Astrocyte (in vitro differentiated cells and primary cell): Measurements from ENCODE around the gene DPY30. TPM values are rescaled to one million over a fixed set of nuclear protein-coding genes. Genes with fewer than 3 reads are reported as not detected.

ENCODE experiments used
- DNase-seq: peaks from one replicate; pipeline ENCODE4 v3.0.0-alpha.2; 2010; ENCODE audit warnings: low read depth
- FAIRE-seq: peaks from 2 replicates; lab custom pipeline; 2011; peaks lifted over from hg19 to GRCh38; lab: Jason Lieb, UNC
- H2AFZ ChIP-seq: 2 replicates; pipeline ENCODE4 v1.6.0; 2012; ENCODE audit warnings: low read depth, low read length, inconsistent platforms
- H3K27ac ChIP-seq: 2 replicates; pipeline ENCODE4 v1.5.1; 2011; ENCODE audit warnings: low read depth, low read length, inconsistent platforms
- H3K27me3 ChIP-seq: 2 replicates; pipeline ENCODE4 v1.6.0; 2011; ENCODE audit warnings: low read length, inconsistent platforms; ENCODE audit not compliant: insufficient read depth
- H3K36me3 ChIP-seq: 2 replicates; pipeline ENCODE4 v1.5.1; 2011; ENCODE audit warnings: low read length, inconsistent platforms; ENCODE audit not compliant: insufficient read depth
- H3K4me1 ChIP-seq: 2 replicates; pipeline ENCODE4 v1.5.1; 2011; ENCODE audit warnings: low read length, inconsistent platforms; ENCODE audit not compliant: insufficient read depth
- H3K4me2 ChIP-seq: 2 replicates; pipeline ENCODE4 v1.6.0; 2012; ENCODE audit warnings: low read length, inconsistent platforms
- H3K4me3 ChIP-seq: 2 replicates; pipeline ENCODE4 v1.5.1; 2011; ENCODE audit warnings: low read depth, mild to moderate bottlenecking, low read length, inconsistent platforms; ENCODE audit not compliant: insufficient read depth
- H3K79me2 ChIP-seq: 2 replicates; pipeline ENCODE4 v1.6.0; 2012; ENCODE audit warnings: mild to moderate bottlenecking, low read length, inconsistent platforms; ENCODE audit not compliant: insufficient read depth
- H3K9ac ChIP-seq: 2 replicates; pipeline ENCODE4 v1.6.0; 2012; ENCODE audit warnings: mild to moderate bottlenecking, low read length, inconsistent platforms
- H3K9me3 ChIP-seq: 2 replicates; pipeline ENCODE4 v1.5.1; 2012; ENCODE audit warnings: low read depth, mild to moderate bottlenecking, low read length, inconsistent platforms; ENCODE audit not compliant: insufficient read depth
- H4K20me1 ChIP-seq: 2 replicates; pipeline ENCODE4 v1.6.0; 2012; ENCODE audit warnings: low read length, inconsistent platforms; ENCODE audit not compliant: insufficient read depth
- H3K27ac Mint-ChIP-seq: one replicate; pipeline ENCODE4 v1.8.0; 2021; ENCODE audit warnings: mild to moderate bottlenecking, mixed read lengths; ENCODE audit not compliant: unreplicated experiment
- H3K27me3 Mint-ChIP-seq: one replicate; pipeline ENCODE4 v1.8.0; 2021; ENCODE audit warnings: low read depth, mixed read lengths; ENCODE audit not compliant: unreplicated experiment
- H3K36me3 Mint-ChIP-seq: one replicate; pipeline ENCODE4 v1.8.0; 2021; ENCODE audit warnings: low read depth, mixed read lengths; ENCODE audit not compliant: unreplicated experiment
- H3K4me1 Mint-ChIP-seq: one replicate; pipeline ENCODE4 v1.8.0; 2021; ENCODE audit warnings: low read depth, mixed read lengths; ENCODE audit not compliant: unreplicated experiment
- H3K4me3 Mint-ChIP-seq: one replicate; pipeline ENCODE4 v1.8.0; 2021; ENCODE audit warnings: mild to moderate bottlenecking, moderate library complexity, mixed read lengths; ENCODE audit not compliant: unreplicated experiment
- H3K9me3 Mint-ChIP-seq: one replicate; pipeline ENCODE4 v1.8.0; 2021; ENCODE audit warnings: mild to moderate bottlenecking, mixed read lengths; ENCODE audit not compliant: unreplicated experiment
- EZH2 ChIP-seq: IDR thresholded peaks from 2 replicates; pipeline ENCODE4 v1.6.1; 2012; ENCODE audit warnings: mild to moderate bottlenecking, low read length, inconsistent platforms; ENCODE audit not compliant: insufficient read depth
- total RNA-seq: library from RNA; stranded (reverse); gene quantifications from 2 replicates; pipeline ENCODE4 v1.2.1, GENCODE V29; 2021
- TF ChIP-seq, protein P1 (sequence below): IDR thresholded peaks from 2 replicates; pipeline ENCODE4 v1.5.1; 2011; ENCODE audit warnings: low read depth, mild to moderate bottlenecking, inconsistent platforms, low read length, moderate library complexity; ENCODE audit not compliant: insufficient read depth

DPY30 gene
- total RNA-seq, 1 donor from 2014 or later = 71.1 TPM

DNA sequence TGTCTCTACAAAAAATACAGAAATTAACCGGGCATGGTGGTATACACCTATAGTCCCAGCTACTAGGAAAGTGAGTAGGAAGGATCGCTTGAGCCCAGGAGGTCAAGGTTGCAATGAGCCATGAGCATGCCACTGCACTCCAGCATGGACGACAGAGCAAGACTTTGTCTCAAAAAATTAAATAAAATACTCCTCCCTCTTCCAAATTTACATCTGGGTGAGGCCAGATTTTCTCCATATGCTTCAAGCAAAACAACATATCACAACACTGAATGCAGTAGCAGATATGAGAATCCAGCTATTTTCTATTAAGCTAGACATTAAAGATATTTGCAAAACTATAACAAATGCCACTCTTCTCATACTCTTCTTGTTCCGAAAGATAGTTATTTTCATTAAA lies 49.7 kb downstream of the DPY30 start:
- Histone ChIP-seq H3K27ac (no peak overlapping the region), H3K79me2 (peaks cover 98% of the 10 kb centered on the region), H3K4me2 (no peak overlapping the region), H3K9ac (no peak overlapping the region), H2AFZ (no peak overlapping the region), H4K20me1 (peaks cover 44% of the 10 kb centered on the region), H3K36me3 (no peaks in the 10 kb centered on the region), H3K9me3 (no peaks in the 10 kb centered on the region), H3K4me3 (no peak overlapping the region), H3K27me3 (no peaks in the 10 kb centered on the region), H3K4me1 (peaks cover 5% of the 10 kb centered on the region)
- Mint-ChIP-seq H3K4me3 (no peak overlapping the region), H3K27me3 (no peaks in the 10 kb centered on the region), H3K27ac (no peak overlapping the region), H3K36me3 (no peaks in the 10 kb centered on the region), H3K4me1 (peaks cover 11% of the 10 kb centered on the region), H3K9me3 (no peaks in the 10 kb centered on the region)
- no peak for TF ChIP-seq EZH2
- TF ChIP-seq, protein P1, sequence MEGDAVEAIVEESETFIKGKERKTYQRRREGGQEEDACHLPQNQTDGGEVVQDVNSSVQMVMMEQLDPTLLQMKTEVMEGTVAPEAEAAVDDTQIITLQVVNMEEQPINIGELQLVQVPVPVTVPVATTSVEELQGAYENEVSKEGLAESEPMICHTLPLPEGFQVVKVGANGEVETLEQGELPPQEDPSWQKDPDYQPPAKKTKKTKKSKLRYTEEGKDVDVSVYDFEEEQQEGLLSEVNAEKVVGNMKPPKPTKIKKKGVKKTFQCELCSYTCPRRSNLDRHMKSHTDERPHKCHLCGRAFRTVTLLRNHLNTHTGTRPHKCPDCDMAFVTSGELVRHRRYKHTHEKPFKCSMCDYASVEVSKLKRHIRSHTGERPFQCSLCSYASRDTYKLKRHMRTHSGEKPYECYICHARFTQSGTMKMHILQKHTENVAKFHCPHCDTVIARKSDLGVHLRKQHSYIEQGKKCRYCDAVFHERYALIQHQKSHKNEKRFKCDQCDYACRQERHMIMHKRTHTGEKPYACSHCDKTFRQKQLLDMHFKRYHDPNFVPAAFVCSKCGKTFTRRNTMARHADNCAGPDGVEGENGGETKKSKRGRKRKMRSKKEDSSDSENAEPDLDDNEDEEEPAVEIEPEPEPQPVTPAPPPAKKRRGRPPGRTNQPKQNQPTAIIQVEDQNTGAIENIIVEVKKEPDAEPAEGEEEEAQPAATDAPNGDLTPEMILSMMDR = no peak
- FAIRE-seq (no peak), DNase-seq (no peak)

DNA sequence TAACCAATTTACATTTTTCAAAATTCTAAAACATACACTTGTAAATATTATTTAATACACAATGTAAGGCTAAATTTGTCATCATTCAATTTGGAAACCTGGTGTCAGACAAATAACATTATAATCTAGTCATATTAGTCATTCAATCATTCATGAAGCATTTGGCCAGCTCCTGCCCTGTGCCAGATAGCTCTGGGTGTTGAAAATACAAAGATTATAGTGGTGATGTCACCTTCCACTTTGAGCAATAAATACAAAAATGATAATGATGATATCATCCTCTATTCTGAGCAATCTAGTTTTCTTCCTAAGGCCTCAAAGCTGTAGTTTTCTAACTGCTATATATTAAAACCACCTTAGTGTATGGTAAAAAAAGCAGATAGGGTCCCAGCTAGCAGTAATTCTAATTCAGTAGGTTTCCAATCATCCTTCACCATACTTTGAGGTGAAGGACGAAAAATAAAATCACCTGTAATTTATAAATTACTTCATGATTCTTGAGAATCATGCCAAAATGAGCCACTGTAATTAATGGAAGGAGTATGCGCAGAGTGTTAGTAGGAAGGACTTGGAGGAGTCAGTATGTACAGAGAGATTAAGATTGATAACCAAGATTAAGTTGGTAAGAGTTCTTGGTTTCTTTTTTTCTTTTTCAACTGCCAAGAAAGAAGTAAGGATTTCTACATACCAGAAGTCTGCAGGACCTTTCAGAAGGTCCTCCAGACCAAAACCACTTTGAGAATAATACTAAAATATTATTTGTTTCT lies 52.0 kb downstream of the DPY30 start:
- H3K36me3 ChIP-seq = no peaks in the 10 kb centered on the region
- DNase-seq (peak; percentile 56), FAIRE-seq (peak; percentile 86)
- peak overlapping the region; percentile 53 for H3K9ac ChIP-seq
- Mint-ChIP-seq H3K4me3 (no peak overlapping the region), H3K27ac (no peak overlapping the region), H3K4me1 (peaks cover 7% of the 10 kb centered on the region), H3K27me3 (no peaks in the 10 kb centered on the region), H3K36me3 (peaks cover 3% of the 10 kb centered on the region), H3K9me3 (no peaks in the 10 kb centered on the region)
- H3K4me1 ChIP-seq = peaks cover 5% of the 10 kb centered on the region
- no peak overlapping the region for H3K4me3 ChIP-seq
- H2AFZ ChIP-seq = no peak overlapping the region
- H3K27me3 ChIP-seq = no peaks in the 10 kb centered on the region
- TF ChIP-seq, protein P1 = no peak
- TF ChIP-seq EZH2 = no peak
- no peaks in the 10 kb centered on the region for H3K9me3 ChIP-seq
- peaks cover 52% of the 10 kb centered on the region for H4K20me1 ChIP-seq
- peak overlapping the region; percentile 8 for H3K4me2 ChIP-seq
- H3K27ac ChIP-seq = peak overlapping the region; percentile 72
- H3K79me2 ChIP-seq = peaks cover 98% of the 10 kb centered on the region

DNA sequence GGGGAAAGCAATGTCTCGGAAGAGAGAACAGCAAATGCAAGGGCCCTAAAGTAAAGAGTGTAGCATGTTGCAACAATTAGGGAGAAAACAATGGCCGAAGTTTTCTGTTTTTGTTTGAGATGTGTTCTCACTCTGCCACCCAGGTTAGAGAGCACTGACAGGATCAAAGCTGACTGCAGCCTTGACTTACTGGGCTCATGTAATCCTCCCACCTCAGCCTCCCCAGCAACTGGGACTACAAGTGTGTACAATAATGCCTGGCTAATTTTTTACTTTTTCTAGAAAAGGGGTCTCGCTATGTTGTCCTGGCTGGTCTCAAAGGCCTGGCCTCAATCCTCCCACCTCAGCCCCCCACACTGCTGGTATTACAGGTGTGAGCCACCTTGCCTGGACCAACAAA lies 52.7 kb downstream of the DPY30 start:
- H3K27ac ChIP-seq = peak overlapping the region; percentile 43
- H3K27ac Mint-ChIP-seq = no peak overlapping the region
- no peaks in the 10 kb centered on the region for H3K9me3 Mint-ChIP-seq
- no peak overlapping the region for H3K4me3 ChIP-seq
- peaks cover 95% of the 10 kb centered on the region for H3K79me2 ChIP-seq
- H4K20me1 ChIP-seq = peaks cover 49% of the 10 kb centered on the region
- FAIRE-seq (no peak), DNase-seq (no peak)
- no peak overlapping the region for H3K4me2 ChIP-seq
- H2AFZ ChIP-seq = no peak overlapping the region
- peaks cover 5% of the 10 kb centered on the region for H3K4me1 ChIP-seq
- no peak overlapping the region for H3K4me3 Mint-ChIP-seq
- H3K27me3 Mint-ChIP-seq = no peaks in the 10 kb centered on the region
- H3K27me3 ChIP-seq = no peaks in the 10 kb centered on the region
- H3K36me3 ChIP-seq = no peaks in the 10 kb centered on the region
- H3K4me1 Mint-ChIP-seq = peaks cover 7% of the 10 kb centered on the region
- no peaks in the 10 kb centered on the region for H3K9me3 ChIP-seq
- TF ChIP-seq, protein P1 = no peak
- TF ChIP-seq EZH2 = no peak
- H3K36me3 Mint-ChIP-seq = peaks cover 4% of the 10 kb centered on the region
- peak overlapping the region; percentile 21 for H3K9ac ChIP-seq
